ENCODE results near the gene RHOJ. TPM values are rescaled to one million over a fixed set of nuclear protein-coding genes. Genes with fewer than 3 reads are reported as not detected.

Gene RHOJ
- total and polyA plus RNA-seq, 2 of the 8 experiments (the other 6 are each of a cell fraction or from before 2014, with no cell fraction given): 0.11 TPM; not detected in 1

DNA sequence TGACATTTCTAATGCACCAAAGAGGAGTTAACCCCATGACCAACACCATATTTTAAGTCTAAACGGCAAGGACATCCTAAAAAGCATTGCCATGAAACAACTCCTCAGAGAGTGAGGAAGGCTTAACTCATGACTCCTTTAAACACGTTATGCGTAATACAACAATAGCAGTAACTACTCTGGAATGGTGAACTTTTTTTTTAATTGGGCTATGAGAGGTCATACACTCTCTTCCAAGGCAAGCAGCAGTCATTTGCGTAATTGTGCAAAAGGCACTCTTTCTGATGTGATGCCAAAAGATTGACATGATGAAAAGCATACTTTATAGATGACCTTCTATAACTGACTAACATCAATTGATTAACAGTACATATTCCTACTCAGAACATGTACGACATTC lies 39.4 kb downstream of the RHOJ start:
- no peaks in the 10 kb centered on the region for H3K27me3 ChIP-seq (replicated peaks in 1 of 4; ENCODE audit: control insufficient read depth in 3 of 4, extremely low read depth in 1 of 4, insufficient read depth in 3 of 4, low read length in 3 of 4)
- H2AK5ac ChIP-seq (ENCODE audit: low read depth, low read length): no peak overlapping the region
- no peak overlapping the region for H4K8ac ChIP-seq (ENCODE audit: extremely low read depth, insufficient read depth, low read length)
- no peak overlapping the region for H3K4ac ChIP-seq (replicated peaks; ENCODE audit: insufficient read length, low read depth, low read length)
- no peak overlapping the region for H3K27ac ChIP-seq (ENCODE audit: low read depth, low read length)
- no peak overlapping the region for H2BK15ac ChIP-seq (ENCODE audit: low read length)
- H3K23ac ChIP-seq (ENCODE audit: insufficient read length): no peak overlapping the region
- H3K9me3 ChIP-seq (ENCODE audit: insufficient read depth in 2 of 2, low read depth in 1 of 2, low read length in 1 of 2): no peaks in the 10 kb centered on the region
- H3K4me2 ChIP-seq (ENCODE audit: insufficient read depth in 1 of 2, low read depth in 2 of 2, low read length in 2 of 2): no peak overlapping the region
- no peak overlapping the region for H3K4me3 ChIP-seq (ENCODE audit: extremely low read depth in 1 of 4, insufficient read depth in 2 of 4, low read depth in 3 of 4, low read length in 4 of 4)
- H3K18ac ChIP-seq (ENCODE audit: extremely low read depth, low read length): no peak overlapping the region
- H3K79me1 ChIP-seq (ENCODE audit: low read depth, low read length): no peaks in the 10 kb centered on the region
- DNase-seq (ENCODE audit: low read depth in 1 of 2, low spot score in 2 of 2) (no peak), FAIRE-seq (no peak)
- no peak overlapping the region for H2BK12ac ChIP-seq (ENCODE audit: low read depth, low read length)
- no peaks in the 10 kb centered on the region for H4K20me1 ChIP-seq (replicated peaks in 1 of 2; ENCODE audit: control insufficient read depth in 1 of 2, insufficient read depth in 2 of 2, low read length in 2 of 2)
- 90% methylated on average over 5 of the region's 5 CpGs; no CpG with 5 or more reads in 1 of the 2 experiments for WGBS, 2 experiments (ENCODE audit: extremely low coverage in 1 of 2, insufficient coverage in 1 of 2, insufficient read length in 1 of 2, insufficient replicate concordance in 2 of 2, low coverage in 1 of 2, low lambda C conversion rate in 2 of 2, missing lambda C conversion rate in 1 of 2)
- H3K4me1 ChIP-seq (replicated peaks in 1 of 4; ENCODE audit: control insufficient read depth in 3 of 4, insufficient read depth in 4 of 4, low read length in 3 of 4): no peaks in the 10 kb centered on the region
- H4K91ac ChIP-seq (replicated peaks; ENCODE audit: insufficient read length, low read length): no peak overlapping the region
- CTCF ChIA-PET (ENCODE audit: partially characterized antibody): no interaction called here
- POLR2A ChIA-PET (ENCODE audit: partially characterized antibody): no interaction called here
- H4K5ac ChIP-seq (ENCODE audit: insufficient read length, low read depth, low read length): no peak overlapping the region
- TF ChIP-seq SIN3A (conservative IDR thresholded peaks at IDR 0.05 in 1 of 2, IDR thresholded peaks at IDR 0.05 in 1 of 2; ENCODE audit: low read depth in 1 of 2, low read length in 2 of 2) (no peak), SP1 (IDR thresholded peaks at IDR 0.05; ENCODE audit: low read depth, low read length) (no peak), EP300 (IDR thresholded peaks at IDR 0.05; ENCODE audit: borderline replicate concordance in 1 of 2, low read depth in 2 of 2, low read length in 2 of 2) (no peak), CBX5 (IDR thresholded peaks at IDR 0.05; ENCODE audit: low read depth, low read length) (no peak), GABPA (IDR thresholded peaks at IDR 0.05; ENCODE audit: borderline replicate concordance, insufficient read depth, low read length) (no peak), CHD2 (IDR thresholded peaks at IDR 0.05; ENCODE audit: low read length) (no peak), SP2 (IDR thresholded peaks at IDR 0.05; ENCODE audit: low read length) (no peak), NANOG (IDR thresholded peaks at IDR 0.05; ENCODE audit: insufficient read depth, low read depth, low read length, poor library complexity, severe bottlenecking) (no peak), ASH2L (IDR thresholded peaks at IDR 0.05; ENCODE audit: low read length) (no peak), BCL11A (IDR thresholded peaks at IDR 0.05; ENCODE audit: low read depth in 2 of 2, low read length in 2 of 2) (no peak), SRF (IDR thresholded peaks at IDR 0.05; ENCODE audit: low read depth, low read length) (no peak)
- TF ChIP-seq, protein P1, sequence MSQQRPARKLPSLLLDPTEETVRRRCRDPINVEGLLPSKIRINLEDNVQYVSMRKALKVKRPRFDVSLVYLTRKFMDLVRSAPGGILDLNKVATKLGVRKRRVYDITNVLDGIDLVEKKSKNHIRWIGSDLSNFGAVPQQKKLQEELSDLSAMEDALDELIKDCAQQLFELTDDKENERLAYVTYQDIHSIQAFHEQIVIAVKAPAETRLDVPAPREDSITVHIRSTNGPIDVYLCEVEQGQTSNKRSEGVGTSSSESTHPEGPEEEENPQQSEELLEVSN (IDR thresholded peaks at IDR 0.05): no peak
- no peak overlapping the region for H2BK120ac ChIP-seq (replicated peaks; ENCODE audit: low read depth, low read length)
- no peaks in the 10 kb centered on the region for H3K36me3 ChIP-seq (ENCODE audit: control insufficient read depth in 2 of 4, insufficient read depth in 4 of 4, low read length in 3 of 4)
- H2BK5ac ChIP-seq (ENCODE audit: low read depth, low read length): no peak overlapping the region
- H3K9ac ChIP-seq (replicated peaks in 1 of 4; ENCODE audit: extremely low read depth in 1 of 4, low read depth in 3 of 4, low read length in 3 of 4): no peak overlapping the region
- no peak overlapping the region for H3K14ac ChIP-seq (ENCODE audit: insufficient read length)
- no peak overlapping the region for H3K56ac ChIP-seq (replicated peaks; ENCODE audit: insufficient read length, low read depth, low read length)
- peaks cover 1% of the 10 kb centered on the region; the same call in 1 of the 2 replicates for H3K23me2 ChIP-seq (ENCODE audit: low read depth, low read length)
- H2BK20ac ChIP-seq (ENCODE audit: low read length): no peak overlapping the region
- no peaks in the 10 kb centered on the region for H3K79me2 ChIP-seq (ENCODE audit: control insufficient read depth in 1 of 2, insufficient read depth in 2 of 2, low read length in 2 of 2)
- no peak overlapping the region for H2AFZ ChIP-seq (ENCODE audit: low read length)

All from H1 (cell line).